Measurements from ENCODE around the gene PLA2G4B. TPM values are rescaled to one million over a fixed set of nuclear protein-coding genes. Genes with fewer than 3 reads are reported as not detected.
A peak's percentile ranks its signal among the peaks of the same experiment; 100 is the strongest.

Gene PLA2G4B
- total and polyA plus RNA-seq, 4 donors = 5.7 to 13.0 (median 10.6) TPM

- no peak overlapping the region for H3K9ac ChIP-seq (ENCODE audit: insufficient read depth in 1 of 2, low read length in 2 of 2)
- no peak for TF ChIP-seq CTCF (IDR thresholded peaks at IDR 0.05; ENCODE audit: control extremely low read depth, extremely low read depth)
- WGBS, 2 donors = 73 to 76% methylated on average over 22 of the region's 22 CpGs
- DNase-seq (no peak), ATAC-seq (ENCODE audit: insufficient read depth, low FRiP score) (no peak)
- H3K27me3 ChIP-seq (ENCODE audit: control insufficient read depth in 3 of 3, insufficient read depth in 3 of 3, low read length in 2 of 3) = no peaks in the 10 kb centered on the region
- H3K9me3 ChIP-seq (ENCODE audit: control insufficient read depth in 4 of 4, insufficient read depth in 3 of 4, low read length in 3 of 4) = no peaks in the 10 kb centered on the region
- no peak overlapping the region for H3K4me3 ChIP-seq
- H3K4me1 ChIP-seq (ENCODE audit: control insufficient read depth in 5 of 5, insufficient read depth in 5 of 5, low read length in 5 of 5) = peaks cover 0 to 21% (median 5%) of the 10 kb centered on the region in 5 donors
- peak overlapping the region in 1 of 2 donors; percentile 75 for H3K27ac ChIP-seq (ENCODE audit: low read depth in 1 of 2, low read length in 1 of 2)
- H3K36me3 ChIP-seq (ENCODE audit: control insufficient read depth in 4 of 4, insufficient read depth in 4 of 4, low read length in 4 of 4) = peaks cover 0 to 6% (median 0%) of the 10 kb centered on the region in 4 donors
Observed at GRCh38 chr15:41892621-41893421, 54.2 kb downstream of the PLA2G4B start.

GRCh38 chr15:41893422-41894250 is 55.0 kb downstream of the PLA2G4B start, which contains the start of gene SPTBN5:
SPTBN5 (minus strand) TSS chr15:41894053; CDS start chr15:41893497, 556 bp downstream.
- 93% methylated on average over 12 to 15 of the region's 15 CpGs for WGBS, 2 donors
- Histone ChIP-seq H3K9ac (ENCODE audit: insufficient read depth in 1 of 2, low read length in 2 of 2) (no peak within 1 kb of the TSS), H3K4me3 (no peak within 1 kb of the TSS)

GRCh38 chr15:41894251-41894790 is 55.7 kb downstream of the PLA2G4B start:
- no peak overlapping the region for H3K4me3 ChIP-seq
- no peak overlapping the region for H3K9ac ChIP-seq (ENCODE audit: insufficient read depth in 1 of 2, low read length in 2 of 2)
- no peaks in the 10 kb centered on the region for H3K27me3 ChIP-seq (ENCODE audit: control insufficient read depth in 3 of 3, insufficient read depth in 3 of 3, low read length in 2 of 3)
- peaks cover 0 to 21% (median 10%) of the 10 kb centered on the region in 5 donors for H3K4me1 ChIP-seq (ENCODE audit: control insufficient read depth in 5 of 5, insufficient read depth in 5 of 5, low read length in 5 of 5)
- no peak for TF ChIP-seq CTCF (IDR thresholded peaks at IDR 0.05; ENCODE audit: control extremely low read depth, extremely low read depth)
- peaks cover 0 to 8% (median 2%) of the 10 kb centered on the region in 4 donors for H3K36me3 ChIP-seq (ENCODE audit: control insufficient read depth in 4 of 4, insufficient read depth in 4 of 4, low read length in 4 of 4)
- no peak for DNase-seq
- peak overlapping the region; percentile 60 to 81 for H3K27ac ChIP-seq (ENCODE audit: low read depth in 1 of 2, low read length in 1 of 2)
- ATAC-seq (ENCODE audit: insufficient read depth, low FRiP score) = no peak
- 70 to 81% methylated on average over 17 of the region's 17 CpGs for WGBS, 2 donors
- no peaks in the 10 kb centered on the region for H3K9me3 ChIP-seq (ENCODE audit: control insufficient read depth in 4 of 4, insufficient read depth in 3 of 4, low read length in 3 of 4)

More at GRCh38 chr15:41893422-41894250, 55.0 kb downstream of the PLA2G4B start, which contains the start of gene SPTBN5:
- peak within 1 kb of the TSS; percentile 80 to 81 for H3K27ac ChIP-seq (ENCODE audit: low read depth in 1 of 2, low read length in 1 of 2)
- H3K4me1 ChIP-seq (ENCODE audit: control insufficient read depth in 5 of 5, insufficient read depth in 5 of 5, low read length in 5 of 5) = peaks cover 0 to 21% (median 10%) of the 10 kb centered on the region in 5 donors
- no peaks in the 10 kb centered on the region for H3K9me3 ChIP-seq (ENCODE audit: control insufficient read depth in 4 of 4, insufficient read depth in 3 of 4, low read length in 3 of 4)
- no peak for TF ChIP-seq CTCF (IDR thresholded peaks at IDR 0.05; ENCODE audit: control extremely low read depth, extremely low read depth)
- DNase-seq (no peak), ATAC-seq (ENCODE audit: insufficient read depth, low FRiP score) (no peak)
- H3K36me3 ChIP-seq (ENCODE audit: control insufficient read depth in 4 of 4, insufficient read depth in 4 of 4, low read length in 4 of 4) = peaks cover 0 to 6% (median 0%) of the 10 kb centered on the region in 4 donors
- no peaks in the 10 kb centered on the region for H3K27me3 ChIP-seq (ENCODE audit: control insufficient read depth in 3 of 3, insufficient read depth in 3 of 3, low read length in 2 of 3)

Measured in lung (tissue), 12 donors.